H9 (cell line): ENCODE data around the gene DDX4. TPM values are rescaled to one million over a fixed set of nuclear protein-coding genes. Genes with fewer than 3 reads are reported as not detected.
"Not testable (repeated sequence)": the region's sequence is repeated elsewhere in the genome, so short reads cannot be mapped to it uniquely, and the experiment has no call there.

Experiments
- DNase-seq: peaks from one replicate; pipeline ENCODE4 v3.0.0-alpha.2; 2017
- H2AFZ ChIP-seq: one replicate; pipeline ENCODE4 v1.6.1; 2013; ENCODE audit warnings: mild to moderate bottlenecking, low read length, control low read depth, moderate library complexity
- H2AK5ac ChIP-seq: 2 replicates; pipeline ENCODE4 v1.6.1; 2013; ENCODE audit warnings: low read length, control low read depth, mixed read lengths; ENCODE audit not compliant: insufficient read length
- H2BK120ac ChIP-seq: one replicate; pipeline ENCODE4 v1.6.1; 2013; ENCODE audit warnings: low read depth, mild to moderate bottlenecking, low read length, control low read depth, inconsistent platforms; ENCODE audit not compliant: poor library complexity, severe bottlenecking
- H2BK12ac ChIP-seq: 2 replicates; pipeline ENCODE4 v1.6.1; 2013; ENCODE audit warnings: low read length, control low read depth, mixed read lengths, low read depth; ENCODE audit not compliant: insufficient read length
- H2BK15ac ChIP-seq: 2 replicates; pipeline ENCODE4 v1.6.1; 2013; ENCODE audit warnings: low read depth, low read length, control low read depth
- H2BK20ac ChIP-seq: one replicate; pipeline ENCODE4 v1.6.1; 2013; ENCODE audit warnings: low read depth, mild to moderate bottlenecking, low read length, control low read depth, inconsistent platforms; ENCODE audit not compliant: poor library complexity, severe bottlenecking
- H2BK5ac ChIP-seq: 2 replicates; pipeline ENCODE4 v1.6.1; 2013; ENCODE audit warnings: low read length, control low read depth, mixed read lengths; ENCODE audit not compliant: insufficient read length
- H3K14ac ChIP-seq: 2 replicates; pipeline ENCODE4 v1.6.1; 2013; ENCODE audit warnings: low read length, control low read depth; ENCODE audit not compliant: insufficient read depth
- H3K18ac ChIP-seq: 2 replicates; pipeline ENCODE4 v1.6.1; 2013; ENCODE audit warnings: low read depth, mild to moderate bottlenecking, mixed read lengths, low read length, control low read depth; ENCODE audit not compliant: insufficient read length
- H3K23ac ChIP-seq: 2 replicates; pipeline ENCODE4 v1.6.1; 2013; ENCODE audit warnings: low read length, control low read depth, mixed read lengths, low read depth; ENCODE audit not compliant: insufficient read length
- H3K23me2 ChIP-seq: 2 replicates; pipeline ENCODE4 v1.6.1; 2013; ENCODE audit warnings: low read depth, mild to moderate bottlenecking, mixed read lengths, low read length, control low read depth; ENCODE audit not compliant: insufficient read length, poor library complexity, severe bottlenecking
- H3K27ac ChIP-seq: 2 replicates; pipeline ENCODE4 v1.5.1; 2013; ENCODE audit warnings: low read length, control low read depth, mixed read lengths, low read depth; ENCODE audit not compliant: insufficient read length
- H3K27me3 ChIP-seq: 2 replicates; pipeline ENCODE4 v1.6.1; 2013; ENCODE audit warnings: low read length, control low read depth, inconsistent platforms; ENCODE audit not compliant: insufficient read depth
- H3K4ac ChIP-seq: 2 replicates; pipeline ENCODE4 v1.6.1; 2013; ENCODE audit warnings: low read depth, mild to moderate bottlenecking, control low read depth, inconsistent platforms, low read length, moderate library complexity
- H3K4me1 ChIP-seq: 2 replicates; pipeline ENCODE4 v1.6.1; 2013; ENCODE audit warnings: low read length, control low read depth, inconsistent platforms; ENCODE audit not compliant: insufficient read depth
- H3K4me2 ChIP-seq: 2 replicates; pipeline ENCODE4 v1.6.1; 2013; ENCODE audit warnings: low read length, control low read depth, mixed read lengths; ENCODE audit not compliant: insufficient read length, insufficient read depth
- H3K56ac ChIP-seq: 2 replicates; pipeline ENCODE4 v1.6.1; 2013; ENCODE audit warnings: low read depth, mild to moderate bottlenecking, mixed read lengths, low read length, control low read depth; ENCODE audit not compliant: insufficient read length
- H3K79me1 ChIP-seq: 2 replicates; pipeline ENCODE4 v1.6.1; 2013; ENCODE audit warnings: low read depth, mild to moderate bottlenecking, moderate library complexity, low read length, control low read depth, inconsistent platforms; ENCODE audit not compliant: insufficient read depth, poor library complexity, severe bottlenecking
- H3K79me2 ChIP-seq: 2 replicates; pipeline ENCODE4 v1.6.1; 2013; ENCODE audit warnings: low read length, control low read depth, inconsistent platforms; ENCODE audit not compliant: insufficient read depth
- H3K9ac ChIP-seq: 2 replicates; pipeline ENCODE4 v1.6.1; 2013; ENCODE audit warnings: low read length, control low read depth, mixed read lengths; ENCODE audit not compliant: insufficient read length; ENCODE audit errors: extremely low read depth
- H3K9me3 ChIP-seq: one replicate; pipeline ENCODE4 v1.6.1; 2013; ENCODE audit warnings: low read depth, low read length, inconsistent platforms; ENCODE audit not compliant: control insufficient read depth
- H3T11ph ChIP-seq: one replicate; pipeline ENCODE4 v1.6.1; 2013; ENCODE audit warnings: mild to moderate bottlenecking, low read length, control low read depth, inconsistent platforms
- H4K20me1 ChIP-seq: one replicate; pipeline ENCODE4 v1.6.1; 2013; ENCODE audit not compliant: control insufficient read depth, insufficient read length, insufficient read depth
- H4K5ac ChIP-seq: 2 replicates; pipeline ENCODE4 v1.6.1; 2013; ENCODE audit warnings: low read depth, mild to moderate bottlenecking, mixed read lengths, low read length, control low read depth; ENCODE audit not compliant: insufficient read length
- H4K8ac ChIP-seq: replicated peaks from 2 replicates; pipeline ENCODE4 v1.6.1; 2013; ENCODE audit warnings: low read length, control low read depth, mixed read lengths, low read depth; ENCODE audit not compliant: insufficient read length
- H4K91ac ChIP-seq: 2 replicates; pipeline ENCODE4 v1.6.1; 2013; ENCODE audit warnings: low read depth, mild to moderate bottlenecking, moderate library complexity, mixed read lengths, low read length, control low read depth; ENCODE audit not compliant: insufficient read length
- H3K27ac Mint-ChIP-seq, 3 experiments: 2 replicates in 2 of 3; 3 replicates in 1 of 3; pipeline ENCODE4 v1.8.0; 2020 to 2021; ENCODE audit warnings: mixed read lengths in 3 of 3, mild to moderate bottlenecking in 1 of 3, moderate library complexity in 1 of 3
- H3K27me3 Mint-ChIP-seq: 2 replicates; pipeline ENCODE4 v1.8.0; 2021; ENCODE audit warnings: low read depth, mild to moderate bottlenecking, moderate library complexity, mixed read lengths
- H3K36me3 Mint-ChIP-seq, 3 experiments: 2 replicates in 2 of 3; 3 replicates in 1 of 3; pipeline ENCODE4 v1.8.0; 2020 to 2021; ENCODE audit warnings: low read depth in 3 of 3, mixed read lengths in 3 of 3; ENCODE audit not compliant: insufficient read depth in 1 of 3
- H3K4me1 Mint-ChIP-seq, 2 experiments: 2 replicates each; pipeline ENCODE4 v1.8.0; 2020; ENCODE audit warnings: mixed read lengths in 2 of 2
- H3K4me3 Mint-ChIP-seq, 2 experiments: 2 replicates in 1 of 2; 3 replicates in 1 of 2; pipeline ENCODE4 v1.8.0; 2020 to 2021; ENCODE audit warnings: mild to moderate bottlenecking in 2 of 2, mixed read lengths in 2 of 2, moderate library complexity in 1 of 2
- H3K9me3 Mint-ChIP-seq, 2 experiments: 2 replicates in 1 of 2; 3 replicates in 1 of 2; pipeline ENCODE4 v1.8.0; 2020; ENCODE audit warnings: mild to moderate bottlenecking in 2 of 2, mixed read lengths in 2 of 2, moderate library complexity in 1 of 2
- WGBS: extraction: QIAGEN DNeasy Blood & Tissue Kit; methylation state at CpG from one replicate; pipeline ENCODE4 v1.1.7; 2013; ENCODE audit warnings: missing lambda C conversion rate, low lambda C conversion rate, mixed read lengths; ENCODE audit not compliant: insufficient read length; ENCODE audit errors: extremely low coverage; 5-methylcytosine and 5-hydroxymethylcytosine counted together
- total RNA-seq: library from RNA; stranded (reverse); gene quantifications from 2 replicates; pipeline ENCODE4 v1.2.1, GENCODE V29; 2021
- TF ChIP-seq, protein P1 (sequence below): fragments of 200-600 bp; sonication (generic); conservative IDR thresholded peaks from 3 replicates; pipeline ENCODE4 v1.8.0; 2021; ENCODE audit warnings: antibody characterized with exemption, mild to moderate bottlenecking

Gene DDX4
- total RNA-seq, 1 experiment from 2014 or later = not detected

DNA sequence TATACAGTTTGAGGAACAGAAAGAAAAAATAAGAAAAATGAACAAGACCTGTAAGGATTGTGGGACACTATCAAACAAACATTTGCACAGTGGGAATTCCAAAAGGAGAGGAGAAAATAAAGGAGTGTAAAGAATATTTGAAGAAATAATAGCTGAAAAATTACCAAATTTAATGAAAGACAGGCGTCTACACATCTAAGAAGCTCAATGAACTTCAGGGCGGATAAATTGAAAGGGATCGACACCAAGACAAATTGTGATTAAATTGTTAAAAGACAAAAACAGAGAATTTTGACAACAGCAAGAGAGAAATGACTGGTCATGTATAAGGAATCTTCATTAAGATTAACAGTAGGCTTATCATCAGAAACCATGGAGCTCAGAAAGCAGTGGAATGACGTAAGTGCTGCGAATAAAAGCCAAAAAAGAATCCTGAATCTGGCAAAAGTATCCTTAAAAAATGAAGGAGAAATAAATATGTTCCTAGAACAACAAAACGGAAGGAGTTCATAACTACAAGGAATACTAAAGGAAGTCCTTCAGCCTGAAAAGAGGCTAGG lies 22.3 kb upstream of the DDX4 start:
- Histone ChIP-seq H3K4ac (no peak overlapping the region), H4K91ac (no peak overlapping the region), H3K23ac (no peak overlapping the region), H4K8ac (no peak overlapping the region), H3K27me3 (no peaks in the 10 kb centered on the region), H2AFZ (no peak overlapping the region), H2BK120ac (no peak overlapping the region), H4K20me1 (no peaks in the 10 kb centered on the region), H3K79me1 (no peaks in the 10 kb centered on the region), H3K56ac (no peak overlapping the region), H3T11ph (no peak overlapping the region), H3K18ac (no peak overlapping the region), H2AK5ac (no peak overlapping the region), H2BK5ac (no peak overlapping the region), H2BK12ac (no peak overlapping the region), H3K23me2 (peaks cover 12% of the 10 kb centered on the region), H2BK20ac (no peak overlapping the region), H3K14ac (no peak overlapping the region), H3K4me2 (no peak overlapping the region), H3K4me1 (peaks cover 3% of the 10 kb centered on the region; the same call in 1 of the 2 replicates), H3K9me3 (no peaks in the 10 kb centered on the region), H2BK15ac (no peak overlapping the region), H4K5ac (no peak overlapping the region), H3K9ac (no peak overlapping the region), H3K79me2 (0 out of 2 replicates have a peak, but pooled peaks cover 6% of the 10 kb centered on the region), H3K27ac (no peak overlapping the region)
- no CpG with 5 or more reads among the region's 6 CpGs for WGBS
- no peak for DNase-seq
- H3K9me3 Mint-ChIP-seq = peaks cover 32 to 33% of the 10 kb centered on the region in 2 experiments
- H3K4me3 Mint-ChIP-seq = no peak overlapping the region
- TF ChIP-seq, protein P1, sequence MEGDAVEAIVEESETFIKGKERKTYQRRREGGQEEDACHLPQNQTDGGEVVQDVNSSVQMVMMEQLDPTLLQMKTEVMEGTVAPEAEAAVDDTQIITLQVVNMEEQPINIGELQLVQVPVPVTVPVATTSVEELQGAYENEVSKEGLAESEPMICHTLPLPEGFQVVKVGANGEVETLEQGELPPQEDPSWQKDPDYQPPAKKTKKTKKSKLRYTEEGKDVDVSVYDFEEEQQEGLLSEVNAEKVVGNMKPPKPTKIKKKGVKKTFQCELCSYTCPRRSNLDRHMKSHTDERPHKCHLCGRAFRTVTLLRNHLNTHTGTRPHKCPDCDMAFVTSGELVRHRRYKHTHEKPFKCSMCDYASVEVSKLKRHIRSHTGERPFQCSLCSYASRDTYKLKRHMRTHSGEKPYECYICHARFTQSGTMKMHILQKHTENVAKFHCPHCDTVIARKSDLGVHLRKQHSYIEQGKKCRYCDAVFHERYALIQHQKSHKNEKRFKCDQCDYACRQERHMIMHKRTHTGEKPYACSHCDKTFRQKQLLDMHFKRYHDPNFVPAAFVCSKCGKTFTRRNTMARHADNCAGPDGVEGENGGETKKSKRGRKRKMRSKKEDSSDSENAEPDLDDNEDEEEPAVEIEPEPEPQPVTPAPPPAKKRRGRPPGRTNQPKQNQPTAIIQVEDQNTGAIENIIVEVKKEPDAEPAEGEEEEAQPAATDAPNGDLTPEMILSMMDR = no peak
- H3K27ac Mint-ChIP-seq = no peak overlapping the region
- H3K4me1 Mint-ChIP-seq = peaks cover 12 to 16% of the 10 kb centered on the region in 2 experiments
- H3K27me3 Mint-ChIP-seq = no peaks in the 10 kb centered on the region; the same call in none of the 2 replicates
- peaks cover 11 to 42% (median 26%) of the 10 kb centered on the region in 3 experiments; a peak in 6 of 7 replicates for H3K36me3 Mint-ChIP-seq

DNA sequence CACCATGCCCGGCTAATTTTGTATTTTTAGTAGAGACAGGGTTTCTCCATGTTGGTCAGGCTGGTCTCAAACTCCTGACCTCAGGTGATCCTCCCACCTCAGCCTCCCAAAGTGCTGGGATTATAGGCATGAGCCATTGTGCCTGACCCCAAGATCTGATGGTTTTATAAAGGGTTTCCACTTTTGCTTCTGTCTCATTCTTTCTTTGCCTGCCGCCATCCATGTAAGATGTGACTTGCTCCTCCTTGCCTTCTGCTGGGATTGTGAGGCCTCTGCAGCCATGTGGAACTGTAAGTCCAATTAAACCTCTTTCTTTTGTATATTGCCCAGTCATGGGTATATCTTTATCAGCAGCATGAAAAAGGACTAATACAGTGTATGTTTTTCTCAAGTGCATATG lies 18.8 kb upstream of the DDX4 start:
- H2BK20ac ChIP-seq, H2BK12ac ChIP-seq, H3K18ac ChIP-seq, H3K9me3 ChIP-seq, H4K8ac ChIP-seq, H3K4me1 ChIP-seq, H3K23me2 ChIP-seq, H4K91ac ChIP-seq, H3K27ac Mint-ChIP-seq, H3K79me1 ChIP-seq, H3K4me1 Mint-ChIP-seq, H2AK5ac ChIP-seq, H3K27me3 Mint-ChIP-seq, H3K27ac ChIP-seq, H4K5ac ChIP-seq, H3K56ac ChIP-seq, H3K23ac ChIP-seq, H2AFZ ChIP-seq, H3K4ac ChIP-seq, DNase-seq, H3K9ac ChIP-seq, H3K4me3 Mint-ChIP-seq, H3K79me2 ChIP-seq, H4K20me1 ChIP-seq, H2BK120ac ChIP-seq, H3K4me2 ChIP-seq, H2BK5ac ChIP-seq, H2BK15ac ChIP-seq, H3K27me3 ChIP-seq, H3K14ac ChIP-seq, H3T11ph ChIP-seq: not testable (repeated sequence)
- WGBS = no CpG with 5 or more reads among the region's 2 CpGs
- Mint-ChIP-seq H3K36me3 (peaks cover 11 to 41% (median 24%) of the 10 kb centered on the region in 3 experiments; a peak in 6 of 7 replicates), H3K9me3 (peaks cover 32 to 33% of the 10 kb centered on the region in 2 experiments)
